Bronchial epithelial cell (primary cell): Measurements from ENCODE around the gene NKX2-4. TPM values are rescaled to one million over a fixed set of nuclear protein-coding genes. Genes with fewer than 3 reads are reported as not detected.

ENCODE experiments used
- DNase-seq: peaks from one replicate; pipeline ENCODE4 v3.0.0-alpha.2; 2010; ENCODE audit warnings: low read depth
- FAIRE-seq: peaks from 2 replicates; lab custom pipeline; 2011; peaks lifted over from hg19 to GRCh38; lab: Jason Lieb, UNC
- H3K27me3 ChIP-seq: 2 replicates; pipeline ENCODE4 v1.5.1; 2011; ENCODE audit warnings: low read length; ENCODE audit not compliant: control insufficient read depth, insufficient read depth
- H3K36me3 ChIP-seq: 2 replicates; pipeline ENCODE4 v1.5.1; 2011; ENCODE audit warnings: low read length; ENCODE audit not compliant: control insufficient read depth, insufficient read depth
- H3K4me3 ChIP-seq: 2 replicates; pipeline ENCODE4 v1.5.1; 2011; ENCODE audit warnings: mild to moderate bottlenecking, low read depth, low read length, control low read depth
- CTCF ChIP-seq: IDR thresholded peaks from 2 replicates; pipeline ENCODE4 v1.5.1; 2011; ENCODE audit warnings: mild to moderate bottlenecking, moderate library complexity, low read length, control low read depth, inconsistent platforms; ENCODE audit not compliant: insufficient read depth, severe bottlenecking
- total RNA-seq: library from RNA; depleted of rRNA; stranded (reverse); fragments of >200 nt; gene quantifications from 2 replicates; pipeline ENCODE4 v1.2.1, GENCODE V29; 2014

Gene NKX2-4
- total RNA-seq, result not detected in 2 replicates

- FAIRE-seq, result no peak
- Histone ChIP-seq H3K36me3 (no peaks in the 10 kb centered on the region), H3K4me3 (no peak within 1 kb of the TSS), H3K27me3 (peaks cover 28% of the 10 kb centered on the region)
- DNase-seq, result no peak
- TF ChIP-seq CTCF, result no peak
These were observed at the start of gene NKX2-4 for GRCh38 chr20:21397341-21398108. NKX2-4 (minus strand) TSS chr20:21397526; CDS start chr20:21397399, 127 bp downstream.

- Histone ChIP-seq H3K4me3 (no peak overlapping the region), H3K36me3 (no peaks in the 10 kb centered on the region), H3K27me3 (no peaks in the 10 kb centered on the region)
- no peak for DNase-seq
- TF ChIP-seq CTCF, result no peak
- FAIRE-seq, result no peak
These were observed 40.5 kb upstream of the NKX2-4 start for GRCh38 chr20:21437816-21438215.

GRCh38 chr20:21437248-21437647, 39.9 kb upstream of the NKX2-4 start:
- H3K27me3 ChIP-seq, result no peaks in the 10 kb centered on the region
- H3K36me3 ChIP-seq, result no peaks in the 10 kb centered on the region
- TF ChIP-seq CTCF, result no peak
- no peak overlapping the region for H3K4me3 ChIP-seq
- FAIRE-seq, result no peak
- DNase-seq, result no peak

- no peak overlapping the region for H3K4me3 ChIP-seq
- no peak for TF ChIP-seq CTCF
- H3K36me3 ChIP-seq, result no peaks in the 10 kb centered on the region
- FAIRE-seq (no peak), DNase-seq (peak; percentile 94)
- no peaks in the 10 kb centered on the region for H3K27me3 ChIP-seq
These were observed 38.9 kb upstream of the NKX2-4 start for GRCh38 chr20:21436205-21436604.

- no peak for TF ChIP-seq CTCF
- no peak for FAIRE-seq
- no peak for DNase-seq
- H3K4me3 ChIP-seq, result no peak overlapping the region
- H3K27me3 ChIP-seq, result no peaks in the 10 kb centered on the region
- no peaks in the 10 kb centered on the region for H3K36me3 ChIP-seq
These were observed 38.2 kb upstream of the NKX2-4 start for GRCh38 chr20:21435576-21435975.
